GM21381 (cell line): ENCODE results near the gene COL28A1.
A peak's percentile ranks its signal among the peaks of the same experiment; 100 is the strongest.

Experiments used
- ATAC-seq: cut with Tn5 transposase; IDR thresholded peaks from one replicate; pipeline ENCODE4 v1.9.1; 2021; ENCODE audit warnings: mild to moderate bottlenecking, moderate library complexity; ENCODE audit not compliant: unreplicated experiment

COL28A1 gene

DNA sequence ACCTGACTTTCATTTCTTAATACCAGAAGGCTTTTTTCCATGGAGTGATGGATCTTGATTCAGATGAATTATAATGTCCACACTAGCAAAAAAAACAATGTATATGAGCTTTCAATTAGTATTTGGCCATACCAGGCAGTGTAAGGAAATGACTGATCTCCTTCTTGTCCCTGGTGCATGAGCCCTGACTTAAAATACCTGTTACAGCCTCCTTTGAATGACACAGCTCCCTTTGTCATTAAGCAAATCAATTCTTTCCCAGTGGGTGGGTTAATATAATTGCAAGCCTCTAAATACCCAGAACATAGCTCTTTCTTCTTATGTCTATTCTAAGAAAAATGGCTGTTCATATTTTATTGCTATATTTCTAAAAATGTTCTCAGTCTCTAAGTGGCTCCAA, 188.6 kb downstream of the COL28A1 start:
- ATAC-seq = no peak

DNA sequence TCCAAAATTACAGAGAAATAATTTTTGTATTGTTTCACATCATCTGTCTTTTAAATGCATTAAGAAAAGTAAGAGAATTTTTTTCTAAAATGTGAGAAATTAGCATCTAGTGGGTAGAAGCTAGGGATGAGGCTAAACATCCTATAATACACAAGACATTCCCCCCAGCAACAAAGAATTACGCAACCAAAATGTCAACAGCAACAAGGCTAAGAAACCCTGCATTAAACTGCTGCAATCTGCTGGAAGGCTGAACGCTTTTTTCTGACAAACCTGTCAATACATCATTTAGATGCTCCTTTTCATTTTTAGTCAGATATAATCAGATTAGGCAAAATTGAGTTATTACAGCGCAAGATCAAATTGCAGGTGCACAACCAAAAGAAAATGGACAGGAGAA, 191.1 kb downstream of the COL28A1 start:
- ATAC-seq = no peak

DNA sequence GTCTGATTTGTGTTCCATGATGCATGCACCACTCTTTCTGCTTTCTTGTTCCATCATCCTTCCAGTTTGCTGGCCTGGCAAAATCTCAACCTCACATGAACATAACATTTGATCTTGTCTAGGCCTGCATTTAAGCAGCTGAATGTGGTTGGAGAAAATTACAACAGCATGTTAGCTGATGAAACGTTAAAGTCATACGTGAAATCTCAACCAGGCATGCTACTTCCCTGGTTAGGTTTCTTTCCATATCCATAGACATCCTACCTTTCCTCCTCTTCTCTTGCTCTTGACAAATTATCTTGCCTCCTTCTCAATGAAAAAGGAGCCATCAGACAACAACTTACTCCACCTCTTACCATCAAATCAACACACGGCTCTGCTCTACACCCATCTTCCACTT, 199.8 kb downstream of the COL28A1 start:
- ATAC-seq = no peak

DNA sequence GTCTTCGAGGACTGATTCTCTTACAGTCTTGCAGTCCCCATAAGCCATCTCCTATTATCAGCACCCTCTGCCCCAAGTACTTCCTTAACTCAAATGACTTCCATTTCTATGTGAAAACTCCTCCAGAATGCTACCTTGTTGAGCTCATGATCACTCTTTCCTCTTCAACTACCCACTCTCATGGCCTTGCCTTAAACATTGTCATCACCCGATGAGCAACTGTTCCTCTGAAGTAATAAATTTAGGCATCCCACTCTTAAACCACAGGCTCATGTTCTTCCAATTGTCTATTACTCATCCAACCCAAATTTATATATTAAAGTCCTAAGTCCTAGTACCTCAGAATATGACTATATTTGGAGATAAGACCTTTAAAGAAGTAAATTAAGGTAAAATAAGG, 200.5 kb downstream of the COL28A1 start:
- no peak for ATAC-seq

DNA sequence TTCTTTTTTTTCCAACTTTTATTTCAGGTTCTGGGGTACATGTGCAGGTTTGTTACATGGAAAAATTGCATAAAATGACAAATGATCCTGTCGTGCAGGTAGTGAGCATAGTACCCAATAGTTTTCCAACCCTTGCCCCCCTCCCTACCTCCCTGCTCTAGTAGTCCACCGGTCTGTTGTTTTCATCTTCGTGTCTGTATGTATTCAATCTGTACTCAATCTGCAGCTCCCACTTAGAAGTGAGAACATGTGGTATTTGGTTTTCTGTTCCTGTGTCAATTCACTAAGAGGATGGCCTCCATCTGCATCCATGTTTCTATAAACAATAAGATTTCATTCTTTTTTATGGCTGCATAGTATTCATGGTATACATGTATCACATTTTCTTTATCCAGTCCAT, 202.1 kb downstream of the COL28A1 start:
- ATAC-seq = no peak

DNA sequence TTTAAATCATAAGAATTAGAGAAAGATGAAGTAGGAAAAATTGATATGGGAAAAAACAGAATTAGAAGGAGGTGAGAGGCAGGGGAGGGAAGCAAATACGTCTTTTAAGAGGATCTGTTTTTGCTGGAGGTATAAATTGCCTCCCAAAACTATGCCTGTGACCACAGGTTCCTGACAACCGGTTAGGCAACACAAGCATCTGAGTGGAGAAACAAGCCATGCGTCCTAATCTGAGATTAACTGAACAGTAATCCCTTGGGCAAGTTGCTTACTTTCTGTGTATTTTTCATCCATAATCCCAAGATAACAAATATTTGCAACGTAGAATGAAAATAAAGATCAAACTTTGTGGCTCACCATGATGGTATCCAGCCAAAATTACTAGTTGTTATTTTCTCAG, 204.2 kb downstream of the COL28A1 start:
- no peak for ATAC-seq

DNA sequence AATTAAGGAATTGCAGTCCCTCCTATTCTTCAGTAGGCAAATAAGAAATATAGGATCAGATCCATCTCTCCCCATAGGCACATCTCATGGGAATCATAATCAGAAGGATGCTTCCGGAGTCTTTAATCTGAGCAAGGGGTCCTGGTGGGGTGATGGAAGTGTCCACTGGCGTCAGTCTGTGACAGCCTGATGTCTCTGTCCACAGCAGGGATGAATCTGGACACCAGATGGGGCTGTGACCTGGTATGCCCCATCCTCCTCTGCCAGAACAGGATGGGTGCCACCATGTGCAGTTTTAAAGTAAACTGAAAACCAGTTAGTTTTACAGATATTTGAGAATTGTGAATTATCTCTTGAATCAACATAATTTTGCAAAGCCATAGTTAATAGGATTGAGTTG, 204.7 kb downstream of the COL28A1 start:
- ATAC-seq = no peak

DNA sequence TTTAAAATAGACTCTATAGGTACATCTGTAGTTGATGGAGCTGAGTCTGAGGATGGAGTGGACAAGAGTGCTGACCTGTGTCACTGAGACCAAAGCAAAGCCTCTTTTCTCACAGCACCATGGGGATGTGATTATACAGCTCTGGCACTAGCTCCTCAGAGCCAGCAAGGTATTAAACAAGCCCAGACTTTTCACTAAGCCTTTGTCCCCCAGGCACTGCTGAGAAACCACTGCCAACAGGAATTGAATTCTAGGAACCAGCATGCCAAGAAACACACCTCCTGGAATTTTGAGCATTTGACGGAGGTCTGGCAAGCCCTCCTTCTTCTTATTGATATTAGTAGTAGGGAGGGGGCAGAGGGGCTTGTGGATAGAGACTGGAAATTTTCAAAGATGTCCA, 206.3 kb downstream of the COL28A1 start:
- no peak for ATAC-seq

DNA sequence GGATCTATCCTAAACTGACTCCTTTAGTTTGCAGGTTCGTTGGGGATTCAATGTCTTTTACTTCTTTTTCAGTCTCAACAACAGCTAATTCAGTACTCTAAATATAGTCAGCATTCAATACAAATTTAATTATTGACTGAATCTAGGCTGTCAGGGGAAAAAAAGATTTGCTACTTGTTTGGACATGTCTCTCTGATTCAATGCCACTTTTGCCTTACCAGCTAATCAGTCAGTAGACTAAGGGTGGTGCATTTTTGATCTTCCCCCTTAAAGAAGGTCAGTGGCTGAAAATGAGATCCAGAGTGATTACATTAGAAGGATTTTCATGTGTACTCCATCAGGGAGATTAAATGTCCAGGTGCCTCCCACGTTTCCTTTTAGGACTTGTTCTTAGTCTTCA, 208.2 kb downstream of the COL28A1 start:
- no peak for ATAC-seq

DNA sequence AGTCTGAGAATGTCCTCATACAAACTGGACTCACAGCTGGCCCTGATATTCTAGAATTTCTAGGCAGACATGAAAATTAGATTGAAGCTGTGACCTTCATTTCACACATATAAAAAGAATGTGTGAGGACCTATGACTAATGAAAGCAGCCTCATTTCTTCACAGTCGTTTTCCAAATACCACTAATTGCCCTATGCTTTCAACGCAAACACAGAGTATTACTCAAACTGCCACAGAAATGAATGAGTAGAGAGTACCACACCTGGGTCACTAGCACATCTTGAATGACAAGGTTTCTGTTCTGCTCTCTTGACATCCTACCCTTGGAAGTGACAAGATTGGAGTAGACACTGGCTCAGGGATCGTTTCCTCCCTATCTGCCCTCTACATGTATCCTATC, 211.0 kb downstream of the COL28A1 start:
- no peak for ATAC-seq

DNA sequence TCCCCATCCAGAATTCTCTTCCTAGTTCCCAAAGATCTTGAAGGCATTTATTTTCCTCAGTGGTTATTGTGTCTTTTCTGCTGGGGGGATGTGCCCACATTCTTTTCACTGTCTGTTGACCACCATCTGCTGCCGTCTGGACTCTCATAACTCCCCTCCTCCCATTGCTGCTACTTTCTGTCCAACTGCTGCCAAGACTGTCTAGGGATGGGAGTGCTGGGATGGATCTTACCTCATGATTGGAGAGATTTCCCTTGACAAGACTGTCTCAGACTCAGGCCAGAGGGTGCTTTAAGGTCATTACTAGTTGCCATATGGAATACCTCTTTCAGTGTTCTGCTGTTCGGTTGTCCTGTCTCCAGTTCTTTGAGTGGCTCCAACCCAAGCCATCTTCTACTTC, 211.8 kb downstream of the COL28A1 start:
- ATAC-seq = no peak

DNA sequence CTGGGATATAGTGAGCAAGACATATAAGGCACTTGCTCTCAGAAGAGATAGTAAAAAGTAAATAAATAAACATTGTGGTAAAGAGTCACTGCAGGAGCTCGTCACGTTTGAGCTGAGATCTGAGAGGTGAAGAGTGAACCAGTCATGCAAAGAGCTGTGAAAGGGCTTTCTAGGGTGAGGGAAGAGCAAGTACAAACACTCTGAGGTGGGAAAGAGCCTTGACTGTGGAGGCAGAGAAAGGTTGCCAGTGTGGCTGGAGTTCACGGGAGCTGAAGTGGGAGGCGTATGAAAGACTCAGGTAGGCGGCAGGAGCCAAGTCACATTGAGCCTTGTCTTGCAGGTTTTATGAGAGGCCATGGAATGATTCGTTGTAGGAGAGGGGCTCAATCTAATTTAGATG, 212.3 kb downstream of the COL28A1 start:
- ATAC-seq = peak; percentile 80

DNA sequence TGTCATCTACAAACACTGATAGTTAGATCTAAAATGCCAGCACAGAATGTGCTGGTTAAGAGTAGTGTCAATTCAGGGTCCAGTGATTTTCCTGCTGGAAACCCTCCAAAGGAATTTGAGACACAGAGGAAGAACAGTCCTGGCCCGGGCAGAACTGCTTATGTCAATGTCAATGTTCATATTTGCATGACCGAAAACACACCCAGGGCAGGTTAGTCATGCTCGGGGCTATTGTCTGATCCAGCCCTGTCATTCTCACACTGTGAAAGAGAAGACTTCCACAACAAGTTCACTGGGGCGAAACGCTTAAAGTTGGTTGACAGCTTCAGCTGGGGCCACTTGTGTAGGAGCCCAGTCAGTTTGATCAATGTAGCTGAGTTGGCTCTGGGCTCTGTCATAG, 214.0 kb downstream of the COL28A1 start:
- ATAC-seq = peak; percentile 90

DNA sequence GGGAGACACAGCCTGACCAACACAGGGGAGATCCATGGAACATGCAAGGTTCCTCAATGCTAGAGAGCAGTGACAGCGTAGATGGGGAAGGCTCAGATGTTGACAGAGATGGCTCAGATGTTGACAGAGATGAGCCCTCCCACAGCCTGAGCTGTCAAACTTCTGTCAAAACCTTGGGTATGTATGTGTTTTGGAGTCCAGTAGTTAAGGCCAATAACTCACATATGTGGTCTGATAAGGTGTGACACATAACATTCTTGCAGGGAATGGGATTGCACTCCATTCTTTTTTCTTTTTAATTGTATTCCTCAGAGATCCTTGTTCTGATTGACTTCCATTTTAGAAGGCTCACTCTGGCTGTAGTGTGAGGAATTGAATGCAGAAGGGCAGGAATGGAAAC, 217.1 kb downstream of the COL28A1 start:
- ATAC-seq = no peak

DNA sequence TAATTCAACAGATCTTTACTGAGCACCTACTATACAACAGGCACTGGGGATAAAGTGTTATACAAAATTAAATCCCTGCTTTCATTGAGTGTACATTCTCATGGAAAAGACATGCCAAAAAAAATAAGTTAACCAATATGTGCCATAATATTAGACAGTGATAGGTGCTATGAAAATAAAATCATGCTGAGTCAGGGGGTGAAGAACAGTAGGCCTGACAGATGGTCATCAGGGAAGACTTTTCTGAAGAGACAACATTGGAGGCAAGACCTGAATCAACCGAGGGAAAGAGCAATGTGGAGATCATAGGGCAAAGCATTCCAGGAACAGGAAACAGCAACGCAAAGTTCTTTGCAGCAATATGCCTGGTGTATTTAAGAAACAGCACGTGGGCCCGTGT, 217.8 kb downstream of the COL28A1 start:
- no peak for ATAC-seq

DNA sequence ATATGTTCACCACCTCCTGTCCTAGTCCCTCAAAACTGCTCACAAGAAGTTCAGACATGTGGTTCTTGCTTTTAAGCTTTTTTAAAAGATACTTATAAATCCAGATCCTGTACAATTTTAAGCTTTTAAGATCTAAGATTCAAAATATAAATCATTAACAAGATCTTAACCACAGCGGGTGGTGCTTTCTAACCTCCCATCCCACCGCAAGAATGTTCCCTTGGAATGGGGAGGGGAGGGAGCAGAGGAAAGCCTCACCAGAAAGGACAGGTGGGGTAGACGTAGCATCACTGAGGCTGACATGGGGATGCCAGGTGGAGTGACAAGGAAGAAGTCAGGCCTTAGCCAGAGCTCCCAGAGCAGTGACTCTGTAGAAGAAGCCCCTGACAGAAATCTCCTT, 219.8 kb downstream of the COL28A1 start:
- ATAC-seq = no peak

DNA sequence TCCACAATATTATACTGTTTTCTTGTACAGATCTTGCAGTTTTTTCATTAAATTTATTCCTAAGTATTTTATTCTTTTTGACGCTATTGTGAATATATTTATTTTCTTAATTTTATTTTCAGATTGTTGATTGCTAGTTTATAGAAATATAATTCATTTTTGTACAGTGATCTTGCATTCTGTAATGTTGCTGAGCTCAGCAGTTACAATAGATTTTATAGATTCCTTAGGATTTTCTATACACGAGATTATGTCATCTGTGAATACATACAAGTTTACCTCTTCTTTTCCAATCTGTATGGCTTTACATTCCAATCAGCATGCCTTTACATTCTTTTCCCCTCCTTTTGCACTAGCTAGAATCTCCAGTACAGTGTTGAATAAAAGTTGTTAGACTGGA, 223.3 kb downstream of the COL28A1 start:
- ATAC-seq = no peak

DNA sequence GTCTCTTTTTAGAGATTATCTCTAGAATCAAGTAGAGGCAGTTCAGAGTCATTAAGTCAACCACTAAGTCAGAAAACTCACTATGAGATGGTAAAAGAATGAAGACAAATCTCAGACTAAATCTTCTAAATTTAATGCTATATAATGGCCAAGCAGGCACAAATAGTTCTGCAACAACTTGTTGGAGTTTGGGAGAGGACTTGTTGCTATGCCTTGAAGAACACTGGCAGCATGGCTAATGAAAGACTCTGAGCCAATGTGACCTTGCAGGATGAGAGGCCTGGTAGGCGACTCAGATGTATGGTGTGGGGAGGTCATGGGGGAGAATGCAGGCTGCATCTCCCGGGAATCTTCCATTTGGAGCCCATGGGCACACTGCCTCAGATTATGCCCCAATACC, 224.7 kb downstream of the COL28A1 start:
- no peak for ATAC-seq

DNA sequence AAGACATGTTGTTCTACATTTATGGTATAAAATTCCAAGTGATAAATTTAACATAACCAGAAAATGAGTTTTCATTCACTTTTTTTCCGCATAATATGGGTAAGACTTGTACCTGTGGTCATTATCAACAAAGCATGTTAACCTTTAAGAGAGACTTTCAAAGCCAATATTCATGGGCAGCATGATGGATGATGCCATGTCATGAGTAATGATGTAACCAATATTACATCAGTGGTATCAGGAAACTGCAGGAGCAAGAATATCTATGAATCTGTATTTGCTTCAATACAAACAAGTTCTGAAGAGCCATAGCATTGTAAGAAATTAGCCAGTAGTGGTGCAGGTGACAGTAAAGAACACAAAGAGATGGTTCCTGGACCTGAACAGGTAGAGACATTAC, 226.5 kb downstream of the COL28A1 start:
- ATAC-seq = no peak
